ENCODE results near the gene LCORL.
"Not testable (repeated sequence)": the region's sequence is repeated elsewhere in the genome, so short reads cannot be mapped to it uniquely, and the experiment has no call there.

Gene LCORL

DNA sequence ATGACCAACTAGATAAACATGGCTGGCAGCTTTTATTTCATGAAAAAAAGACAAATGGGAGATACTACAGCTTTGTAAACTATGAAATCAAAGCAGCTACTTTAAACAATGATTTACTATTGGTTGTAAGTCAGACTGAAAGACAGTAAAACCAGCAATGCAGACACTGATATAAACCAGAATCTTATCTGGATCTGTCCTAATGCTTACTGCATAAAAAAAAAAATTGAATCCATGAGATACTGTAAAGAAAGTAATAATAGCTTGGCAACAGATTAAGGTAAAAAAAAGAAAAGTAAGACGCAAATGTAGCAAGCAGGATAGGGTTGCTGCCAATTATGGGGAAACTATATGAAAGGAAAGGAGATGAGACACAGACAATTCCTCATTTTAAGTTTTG lies 7.3 kb downstream of the LCORL start:
- no peak for DNase-seq

DNA sequence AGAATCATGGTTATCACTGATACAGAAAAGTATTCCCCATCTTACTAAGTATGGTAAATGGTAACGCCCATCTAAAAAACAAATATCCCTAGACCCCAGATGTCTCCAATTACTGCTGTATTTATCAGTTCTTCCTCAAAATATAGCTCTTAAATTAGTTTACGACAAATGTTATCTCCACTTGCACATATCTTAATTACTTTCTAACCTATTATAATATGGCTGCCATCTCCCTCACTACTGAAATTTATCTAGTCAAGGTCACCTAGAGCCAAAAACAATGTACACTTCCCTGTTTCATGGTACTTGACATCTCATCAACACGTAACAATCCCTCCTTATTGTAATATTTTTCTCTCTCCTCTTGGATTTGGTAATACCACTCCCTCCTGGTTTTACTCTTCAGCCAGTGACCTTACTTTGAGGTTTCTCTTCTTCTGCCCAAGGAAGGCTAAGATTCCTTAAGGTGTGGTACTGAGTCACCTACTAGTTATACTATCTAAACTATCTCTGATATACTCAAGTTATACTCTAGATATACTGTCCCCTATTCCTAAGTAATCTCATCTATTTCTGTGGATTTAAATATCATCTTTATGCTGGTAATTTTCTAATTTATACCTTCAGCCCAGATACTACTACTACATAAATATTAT lies 8.6 kb downstream of the LCORL start:
- no peak for DNase-seq

DNA sequence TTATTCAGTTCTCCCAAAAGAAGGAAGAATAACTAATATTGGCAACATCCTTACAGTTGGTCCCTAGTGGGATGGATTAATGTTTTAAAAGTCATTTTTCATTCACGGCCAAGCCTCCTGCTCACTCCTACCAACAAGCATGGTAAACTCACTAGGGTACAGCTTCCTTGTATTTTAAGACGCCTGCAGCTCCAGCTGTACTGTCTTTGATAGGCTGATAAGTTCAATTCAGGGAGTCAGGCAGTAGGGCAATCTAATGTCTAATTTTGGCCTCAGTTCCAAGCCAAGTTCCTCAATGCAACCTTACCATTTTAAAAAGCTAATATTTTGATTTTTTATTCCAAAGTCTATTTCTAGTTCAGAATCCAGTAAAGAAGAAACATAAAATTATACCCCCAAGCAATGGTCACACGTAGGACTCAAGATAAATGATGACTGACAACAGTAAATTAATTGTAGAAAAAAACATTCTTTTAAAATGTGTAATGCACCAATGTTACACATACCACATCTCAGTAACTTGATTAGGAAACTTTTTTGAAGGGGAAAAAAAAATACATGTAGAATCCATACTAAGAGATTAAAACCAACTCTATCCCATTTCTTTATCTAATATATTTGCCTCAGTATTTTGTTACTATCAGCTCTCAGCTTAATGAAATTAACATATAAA lies 9.3 kb downstream of the LCORL start:
- DNase-seq = no peak

DNA sequence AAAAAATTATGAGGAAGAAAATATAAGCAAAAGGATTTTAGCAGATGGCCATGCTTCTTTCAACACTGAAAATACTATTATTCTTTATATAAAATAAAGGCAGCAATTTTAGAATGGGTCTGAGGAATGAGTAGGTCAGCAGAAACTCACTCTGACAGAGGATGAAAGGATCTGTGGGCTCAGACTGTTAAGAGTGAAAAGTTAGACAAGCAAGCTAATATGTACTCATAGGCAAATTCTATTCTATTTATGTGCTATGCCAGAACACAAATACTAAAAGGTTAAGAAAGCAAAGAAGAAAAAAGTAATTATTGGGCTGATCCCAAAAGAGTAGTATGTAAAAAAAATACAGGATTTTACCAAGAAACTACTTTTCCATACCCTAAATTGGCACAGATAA lies 13.9 kb downstream of the LCORL start:
- DNase-seq = no peak

DNA sequence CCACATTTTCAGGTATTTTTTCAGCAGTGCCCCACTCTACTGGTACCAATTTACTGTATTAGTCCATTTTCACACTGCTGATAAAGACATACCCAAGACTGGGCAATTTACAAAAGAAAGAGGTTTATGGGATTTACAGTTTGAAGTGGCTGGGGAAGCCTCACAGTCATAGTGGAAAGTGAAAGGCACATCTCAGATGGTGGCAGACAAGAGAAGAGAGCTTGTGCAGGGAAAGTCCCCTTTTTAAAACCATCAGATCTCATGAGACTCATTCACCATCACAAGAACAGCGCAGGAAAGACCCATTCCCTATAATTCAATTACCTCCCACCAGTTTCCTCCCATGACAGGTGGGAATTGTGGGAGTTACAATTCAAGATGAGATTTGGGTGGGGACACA lies 15.1 kb downstream of the LCORL start:
- DNase-seq = not testable (repeated sequence)

DNA sequence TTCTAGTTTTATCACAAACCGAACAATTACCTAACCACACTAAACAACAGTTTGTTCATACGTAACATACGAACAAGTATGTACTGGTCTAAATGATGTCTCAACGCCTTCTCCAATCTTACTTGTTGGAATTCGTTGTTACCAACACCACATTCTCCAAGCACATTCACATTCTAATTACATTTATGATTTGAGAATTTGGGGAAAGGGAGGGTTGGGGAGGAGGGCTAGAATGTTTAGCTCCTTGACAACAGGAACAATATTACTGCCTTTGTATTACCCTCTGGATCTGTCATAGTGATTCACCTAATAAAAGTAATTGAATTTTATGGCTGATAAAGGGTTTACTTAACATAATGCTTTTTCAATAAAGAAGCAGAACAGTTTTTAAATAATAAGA lies 24.4 kb downstream of the LCORL start:
- no peak for DNase-seq

DNA sequence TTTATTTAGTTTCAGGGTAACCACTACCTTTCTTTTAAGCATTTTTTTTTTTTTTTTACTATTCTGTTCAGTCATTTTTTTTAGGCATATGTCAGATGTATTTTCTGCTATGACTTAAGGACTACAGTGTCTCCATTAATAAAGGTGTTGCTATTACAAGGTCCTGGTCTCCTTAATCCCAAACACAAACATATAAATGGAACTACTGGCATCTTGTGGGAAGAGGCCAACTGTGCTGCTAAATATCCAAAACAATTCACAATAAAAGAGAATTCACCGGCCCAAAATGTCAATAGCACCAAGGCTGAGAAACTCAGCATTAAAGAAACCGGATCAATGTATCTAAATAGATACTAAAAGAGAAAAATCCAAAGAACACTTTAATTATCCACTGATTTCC lies 26.4 kb downstream of the LCORL start:
- DNase-seq = no peak

DNA sequence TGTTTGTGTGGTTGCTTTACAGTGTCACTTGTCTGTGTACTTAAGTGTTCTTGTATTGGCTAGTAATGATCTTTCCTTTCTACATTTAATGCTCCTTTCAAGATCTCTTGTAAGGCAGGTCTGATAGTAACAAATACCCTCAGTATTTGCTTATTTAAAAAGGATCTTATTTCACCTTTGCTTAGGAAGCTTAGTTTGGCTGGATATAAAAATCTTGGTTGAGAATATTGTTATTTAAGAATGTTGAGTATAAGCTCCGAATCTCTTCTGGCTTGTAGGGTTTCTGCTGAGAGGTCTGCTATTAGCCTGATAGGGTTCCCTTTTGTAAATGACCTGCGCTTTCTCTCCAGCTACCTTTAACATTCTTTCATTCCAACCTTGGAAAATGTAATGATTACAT lies 35.7 kb downstream of the LCORL start:
- no peak for DNase-seq

DNA sequence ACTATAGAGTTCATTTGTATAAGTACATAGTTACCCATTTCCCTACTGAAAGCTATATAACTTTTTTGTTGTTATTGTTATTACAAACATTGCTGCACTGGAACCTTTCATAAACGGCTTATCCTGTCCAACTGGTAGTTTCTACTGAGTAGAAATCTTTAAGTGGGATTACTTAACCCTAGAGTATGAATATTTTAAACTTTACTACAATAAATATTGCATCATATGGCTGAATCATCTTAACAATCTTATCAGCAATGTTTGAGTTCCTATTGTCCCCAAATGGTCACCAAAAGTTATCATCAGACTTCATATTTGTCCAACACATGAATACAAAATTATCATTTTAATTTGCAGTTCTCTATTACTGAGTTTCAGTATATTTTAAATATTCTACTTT lies 40.5 kb downstream of the LCORL start:
- no peak for DNase-seq

DNA sequence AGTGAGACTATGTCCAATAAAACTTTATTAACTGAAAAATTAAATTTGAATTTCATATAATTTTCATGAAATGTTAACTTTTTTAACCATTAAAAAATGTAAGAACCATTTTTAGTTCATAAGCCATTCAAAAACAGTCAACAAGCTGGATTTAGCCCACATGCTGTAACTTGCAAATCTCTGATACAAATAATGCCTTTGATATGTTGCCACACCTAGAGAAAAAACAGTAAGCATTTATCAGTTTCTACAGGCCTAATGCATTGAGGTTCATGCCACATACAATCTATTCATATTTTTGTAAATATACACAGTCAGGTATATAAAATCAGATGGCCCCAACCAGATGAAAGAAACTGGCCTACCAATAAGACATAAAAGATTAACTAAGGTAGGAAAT lies 52.8 kb downstream of the LCORL start:
- no peak for DNase-seq

DNA sequence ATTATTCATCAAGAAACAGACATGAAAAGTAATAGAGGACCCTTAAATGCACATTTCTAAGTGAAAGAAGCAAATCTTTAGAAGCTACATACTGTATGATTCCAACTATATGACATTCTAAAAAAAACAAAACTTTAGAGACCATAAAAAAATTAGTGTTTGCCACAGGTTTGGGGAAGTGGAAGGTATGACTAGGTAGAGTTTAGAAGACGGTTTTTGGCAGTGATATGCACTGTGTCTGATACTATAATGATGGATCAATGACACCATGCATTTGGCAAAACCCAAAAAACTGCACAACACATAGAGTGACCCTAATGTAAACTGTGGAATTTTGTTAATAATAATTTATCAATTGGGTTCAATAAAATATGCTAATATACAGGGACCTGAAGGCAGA lies 54.5 kb downstream of the LCORL start:
- no peak for DNase-seq

DNA sequence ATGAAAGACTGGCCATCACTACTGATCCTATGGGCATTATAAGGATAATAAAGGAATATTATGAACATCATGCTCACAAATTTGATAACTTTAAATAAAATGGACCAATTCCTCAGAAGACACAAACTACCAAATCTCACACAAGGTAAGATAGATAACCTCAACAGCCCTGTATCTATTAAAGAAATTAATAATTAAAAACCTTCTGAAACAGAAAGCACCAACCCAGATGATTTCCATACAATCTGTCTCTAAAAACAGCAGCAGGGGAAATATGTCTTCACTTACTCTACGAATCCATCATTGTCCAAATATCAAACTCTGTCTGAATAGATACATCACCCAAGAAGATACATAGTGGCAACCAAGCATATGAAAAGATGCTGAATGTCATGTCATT lies 55.2 kb downstream of the LCORL start:
- DNase-seq = no peak

DNA sequence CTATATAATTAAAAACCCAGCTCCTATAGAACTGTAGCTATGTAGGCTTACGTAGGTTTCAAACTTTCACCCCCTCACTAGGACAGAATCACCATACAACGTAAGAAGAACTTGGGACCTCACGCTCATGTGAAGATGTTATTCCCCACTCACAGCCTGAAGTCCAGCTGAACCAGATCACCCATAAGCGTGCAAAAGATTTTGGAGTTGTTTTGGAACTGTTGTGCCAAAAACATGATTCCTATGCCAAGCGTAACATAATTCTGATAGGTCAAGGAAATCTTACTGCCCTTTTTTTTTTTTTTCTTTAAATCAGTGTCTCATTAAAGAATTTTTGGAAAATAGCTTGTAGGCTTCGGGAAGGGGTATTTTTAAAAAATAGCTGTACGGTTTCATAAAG lies 57.0 kb downstream of the LCORL start:
- DNase-seq = no peak

DNA sequence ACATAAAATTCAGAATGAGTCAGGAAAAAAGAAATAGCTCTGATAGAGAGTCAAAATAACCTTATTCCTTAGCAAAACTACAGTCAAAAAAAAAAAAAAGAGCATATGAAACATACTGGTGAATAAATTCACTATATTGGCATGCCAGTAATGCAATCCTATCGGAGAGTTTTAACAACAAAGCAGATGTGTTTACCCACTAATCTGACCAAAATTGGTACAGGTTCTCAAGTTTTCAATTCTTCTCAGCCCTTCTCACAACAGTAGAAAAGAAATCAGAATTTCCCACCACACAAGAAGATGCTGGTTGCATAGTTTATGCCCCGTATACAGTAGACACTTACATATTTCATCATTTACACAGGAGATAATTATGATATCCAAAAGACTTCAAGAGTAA lies 59.4 kb downstream of the LCORL start:
- no peak for DNase-seq

DNA sequence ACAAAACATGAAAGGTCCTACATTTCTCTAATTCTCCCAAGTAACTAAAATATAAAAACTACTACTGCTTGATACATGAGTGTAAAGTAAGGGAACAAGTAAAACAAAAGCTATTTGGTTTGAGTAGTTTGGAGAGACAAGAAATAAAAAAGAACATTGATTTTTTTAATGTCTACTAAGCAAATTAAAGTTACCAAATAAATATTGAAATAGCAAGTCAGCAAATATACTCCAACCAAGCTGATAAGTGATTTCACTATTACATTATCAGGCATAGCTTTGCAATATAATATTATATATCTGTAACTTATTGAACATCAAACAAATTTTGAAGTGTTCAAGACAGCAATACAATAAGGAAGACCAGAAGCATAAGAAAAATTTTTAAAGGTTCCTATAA lies 60.3 kb downstream of the LCORL start:
- no peak for DNase-seq

DNA sequence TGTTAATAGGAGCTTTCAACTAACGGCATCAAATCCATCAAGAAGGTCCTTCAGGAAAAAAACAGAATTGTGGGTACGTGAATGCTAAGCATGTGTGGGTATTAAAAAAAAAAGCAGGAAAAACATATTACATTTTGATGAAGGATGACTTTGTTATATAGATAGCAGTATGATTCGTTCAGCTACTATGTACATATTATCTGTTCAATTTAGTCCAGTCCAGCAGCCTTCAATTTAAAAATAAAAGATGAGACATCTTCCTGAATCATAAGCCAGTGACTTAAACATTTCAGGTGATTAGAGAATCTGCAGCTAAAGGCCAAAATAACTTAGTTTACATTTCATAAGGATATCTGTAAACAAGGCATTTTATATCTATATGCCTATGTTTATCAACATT lies 63.4 kb downstream of the LCORL start:
- DNase-seq = no peak

DNA sequence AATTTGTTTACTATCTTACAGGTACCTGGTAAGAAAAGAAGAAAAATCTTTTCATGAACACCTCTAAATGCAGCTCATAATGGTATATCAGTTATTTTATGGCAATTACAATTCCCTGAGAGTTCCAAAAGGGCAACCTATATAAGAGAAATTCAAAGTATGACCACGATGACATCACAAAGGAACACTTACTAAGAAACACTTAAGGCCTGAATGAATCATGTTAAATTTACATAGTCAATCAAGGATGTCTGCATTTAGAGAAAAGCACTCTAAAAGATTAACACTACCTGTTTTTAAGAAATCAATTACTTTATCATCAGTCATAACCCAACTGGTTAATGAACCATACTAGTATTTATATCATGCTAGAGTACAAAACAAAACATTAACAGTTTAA lies 63.9 kb downstream of the LCORL start:
- no peak for DNase-seq

DNA sequence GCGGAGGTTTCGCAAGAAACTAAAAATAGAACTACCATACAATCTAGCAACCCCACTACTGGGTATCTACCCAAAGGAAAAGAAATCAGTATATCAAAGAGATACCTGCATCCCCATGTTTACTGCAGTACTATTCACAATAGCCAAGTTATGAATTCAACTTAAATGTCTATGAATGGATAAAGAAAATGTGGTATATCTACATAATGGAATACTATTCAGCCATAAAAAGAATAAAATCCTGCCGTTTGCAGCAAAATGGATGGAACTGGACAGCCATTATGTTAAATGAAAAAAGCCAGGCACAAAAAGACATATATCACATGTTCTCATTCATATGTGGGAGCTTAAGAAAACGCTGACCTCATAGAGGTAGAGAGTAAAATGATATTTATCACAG lies 65.3 kb downstream of the LCORL start:
- DNase-seq = no peak

DNA sequence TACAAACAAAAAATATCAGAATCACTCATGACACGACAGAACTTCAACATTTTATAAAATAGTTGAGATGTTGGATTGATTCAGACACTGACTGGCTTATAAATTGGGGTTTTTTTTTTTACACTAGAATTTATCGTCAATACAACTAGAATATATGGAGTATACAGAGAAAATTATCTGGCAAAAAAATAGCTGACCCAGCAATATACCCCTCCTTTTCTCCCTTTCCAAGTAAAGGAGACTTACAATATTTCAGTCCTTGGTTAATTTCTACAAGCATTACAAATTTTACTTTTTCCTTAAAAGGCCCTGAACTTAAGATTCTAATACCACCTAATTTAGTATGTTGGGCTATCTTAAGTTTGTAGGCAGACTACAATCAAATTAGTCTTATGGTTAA lies 76.3 kb downstream of the LCORL start:
- no peak for DNase-seq

DNA sequence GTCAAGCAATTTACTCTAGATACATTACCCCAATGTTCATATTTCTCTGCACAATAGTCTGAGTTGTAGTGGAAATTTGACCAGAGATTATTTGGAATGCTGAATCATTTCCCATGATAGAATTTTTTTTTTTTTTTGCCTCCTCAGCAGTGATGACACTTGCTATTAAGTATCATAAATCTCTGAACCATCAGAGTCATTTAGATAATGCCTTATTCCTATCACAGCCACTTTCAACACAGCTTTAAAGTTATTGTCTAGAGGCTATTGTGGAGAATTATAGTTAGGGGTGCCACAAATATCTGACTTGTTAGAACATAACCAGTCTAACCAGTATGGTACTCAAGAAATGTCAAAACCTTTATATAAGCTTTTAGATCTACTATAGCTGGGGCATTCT lies 79.8 kb downstream of the LCORL start:
- no peak for DNase-seq

DNA sequence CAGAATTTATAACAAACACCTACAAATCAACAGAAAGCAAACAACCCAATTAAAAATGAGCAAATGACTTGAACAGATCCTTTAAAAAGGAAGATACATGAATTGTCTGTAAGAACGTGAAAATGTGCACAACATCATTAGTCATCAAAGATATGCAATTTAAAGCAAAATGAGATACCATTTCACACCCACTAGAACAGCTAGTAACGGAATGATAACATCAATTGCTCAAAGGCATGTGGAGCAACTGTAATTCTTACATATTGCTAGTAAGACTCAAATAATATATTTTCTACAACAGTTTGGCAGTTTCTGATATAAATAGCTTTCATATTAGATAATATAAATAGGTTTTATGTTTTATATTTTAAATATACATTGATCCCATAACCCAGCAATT lies 82.5 kb downstream of the LCORL start:
- DNase-seq = no peak

DNA sequence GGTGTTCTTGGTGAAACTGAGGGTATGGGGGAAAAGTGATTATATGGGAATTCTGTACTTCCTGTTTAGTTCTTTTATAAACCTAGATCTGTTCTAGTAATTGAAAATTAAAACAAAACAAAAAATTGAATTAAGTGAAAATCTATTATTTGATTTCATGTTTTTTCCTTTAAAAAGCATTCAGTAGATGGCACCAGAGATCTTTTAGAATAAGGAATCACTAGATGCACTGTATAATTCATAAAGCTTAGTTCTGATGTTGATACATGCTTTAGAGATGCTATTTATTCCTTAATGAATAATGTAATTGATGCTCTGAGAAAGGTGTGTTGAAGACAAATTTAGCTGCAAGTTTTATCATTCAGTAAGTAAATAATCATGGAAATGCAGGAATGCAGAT lies 87.3 kb downstream of the LCORL start:
- no peak for DNase-seq

DNA sequence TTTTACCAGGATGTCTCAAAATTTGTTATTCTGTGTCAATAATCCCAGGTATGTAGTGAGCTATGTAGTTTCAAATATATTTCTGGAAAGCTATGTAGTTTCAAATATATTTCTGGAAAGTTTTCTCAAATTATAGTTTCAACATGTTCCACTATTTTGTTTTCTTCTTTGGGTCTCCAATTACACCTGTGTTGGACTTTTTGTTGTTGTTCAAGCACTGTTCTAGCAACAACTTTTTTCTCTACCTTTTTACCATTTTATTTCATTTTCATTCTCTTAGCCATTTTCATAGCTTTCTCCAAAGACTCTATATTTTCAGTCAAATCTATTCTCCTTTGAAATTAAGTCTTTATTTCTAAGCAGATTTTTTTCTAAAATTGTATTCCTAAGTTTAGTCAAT lies 88.4 kb downstream of the LCORL start:
- DNase-seq = no peak

DNA sequence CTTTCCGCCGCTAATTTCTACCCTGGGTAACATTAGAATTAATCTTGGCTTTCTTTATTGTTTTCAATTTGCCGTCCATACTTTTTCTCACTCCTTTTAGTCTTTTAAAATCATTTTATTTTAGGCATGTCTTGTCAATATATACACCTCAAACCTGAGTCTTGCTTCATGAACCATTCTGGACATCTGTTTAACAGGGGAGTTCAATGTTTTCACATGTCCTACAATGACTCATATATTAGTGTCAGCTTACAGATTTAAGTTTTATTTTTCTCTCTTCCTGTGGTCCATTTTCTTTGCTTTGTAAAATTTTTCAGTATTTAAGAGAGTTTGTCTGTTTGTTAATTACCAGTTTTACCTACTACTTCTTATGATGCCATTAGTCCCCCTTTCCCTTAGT lies 89.5 kb downstream of the LCORL start:
- no peak for DNase-seq

DNA sequence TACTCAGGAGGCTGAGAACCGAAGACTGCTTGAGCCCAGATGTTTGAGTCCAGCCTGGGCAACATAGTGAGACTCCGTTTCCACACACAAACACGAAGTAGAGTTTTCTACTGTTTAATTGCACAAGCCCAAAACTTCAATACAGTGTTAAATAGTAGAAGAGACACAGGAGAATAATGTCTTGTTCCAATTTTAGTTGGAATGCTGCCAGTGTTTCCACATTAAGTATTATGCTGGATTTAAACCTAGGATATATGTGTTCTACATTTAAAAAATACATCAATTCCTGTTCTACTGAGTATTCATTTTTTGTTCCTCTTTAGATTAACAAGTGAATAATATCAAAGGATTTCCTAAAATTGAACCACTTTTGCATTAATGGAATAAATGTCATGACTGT lies 91.3 kb downstream of the LCORL start:
- DNase-seq = no peak

Measured in activated CD4-positive, alpha-beta T cell treated with anti-CD3 and anti-CD28 coated beads for 48 hours (primary cell).